HepG2 (cell line): ENCODE results near the gene SP110. TPM values are rescaled to one million over a fixed set of nuclear protein-coding genes. Genes with fewer than 3 reads are reported as not detected.
A peak's percentile ranks its signal among the peaks of the same experiment; 100 is the strongest.

Source experiments
- BRF2 ChIP-seq: sonication (generic); formaldehyde crosslinking; IDR thresholded peaks from 2 replicates; pipeline ENCODE4 v1.8.1; 2022; ENCODE audit warnings: mild to moderate bottlenecking, missing genetic modification reagents
- CEBPG ChIP-seq: IDR thresholded peaks from 2 replicates; pipeline ENCODE4 v1.6.1; 2016
- CHCHD3 ChIP-seq: sonication (generic); formaldehyde crosslinking; IDR thresholded peaks from 2 replicates; pipeline ENCODE4 v1.8.0; 2022; ENCODE audit warnings: mild to moderate bottlenecking, missing genetic modification reagents, moderate library complexity
- DR1 ChIP-seq: sonication (generic); formaldehyde crosslinking; IDR thresholded peaks from 2 replicates; pipeline ENCODE4 v1.8.0; 2021; ENCODE audit warnings: mild to moderate bottlenecking, missing genetic modification reagents, inconsistent platforms
- JUN ChIP-seq: sonication (generic); formaldehyde crosslinking; IDR thresholded peaks from 2 replicates; pipeline ENCODE4 v1.4.0; 2020; ENCODE audit warnings: mild to moderate bottlenecking, missing genetic modification reagents
- MXI1 ChIP-seq: IDR thresholded peaks from 3 replicates; pipeline ENCODE4 v1.6.1; 2012; ENCODE audit warnings: low read depth, low read length, inconsistent platforms, borderline replicate concordance
- NR2F1 ChIP-seq, 2 experiments: fragments of 450-650 bp in 1 of 2; formaldehyde crosslinking in 1 of 2; IDR thresholded peaks; 2 replicates each; pipeline versions ENCODE4 v1.5.0 to v1.6.1; 2016 to 2020; ENCODE audit warnings: mild to moderate bottlenecking in 1 of 2, missing compliant biosample characterization in 1 of 2, missing genetic modification reagents in 1 of 2, moderate library complexity in 1 of 2
- PCBP2 ChIP-seq: fragments of 200-400 bp; formaldehyde crosslinking; optimal IDR thresholded peaks from 2 replicates; pipeline ENCODE3; 2018; ENCODE audit warnings: low read length, low read depth; ENCODE audit not compliant: poor library complexity, severe bottlenecking
- POLR2AphosphoS5 ChIP-seq: IDR thresholded peaks from 2 replicates; pipeline ENCODE4 v1.6.1; 2012; ENCODE audit warnings: low read depth, low read length
- POLR2G ChIP-seq: fragments of 200-400 bp; formaldehyde crosslinking; IDR thresholded peaks from 2 replicates; pipeline ENCODE4 v1.6.1; 2018; ENCODE audit warnings: mild to moderate bottlenecking, low read depth, low read length, moderate library complexity
- PRDM10 ChIP-seq: sonication (generic); formaldehyde crosslinking; IDR thresholded peaks from 2 replicates; pipeline ENCODE4 v1.4.0; 2020; ENCODE audit warnings: low read depth, missing genetic modification reagents
- RXRB ChIP-seq: IDR thresholded peaks from 2 replicates; pipeline ENCODE4 v1.6.1; 2016; ENCODE audit warnings: borderline replicate concordance, missing genetic modification reagents, missing compliant biosample characterization
- SRF ChIP-seq: IDR thresholded peaks from 2 replicates; pipeline ENCODE4 v1.6.1; 2011; ENCODE audit warnings: mild to moderate bottlenecking, low read depth, low read length, moderate library complexity
- TARDBP ChIP-seq: sonication (generic); formaldehyde crosslinking; IDR thresholded peaks from 2 replicates; pipeline ENCODE4 v1.8.0; 2022; ENCODE audit warnings: mild to moderate bottlenecking, missing genetic modification reagents
- TBX3 ChIP-seq: fragments of 450-650 bp; IDR thresholded peaks from 2 replicates; pipeline ENCODE4 v1.6.1; 2017; ENCODE audit warnings: antibody characterized with exemption, mild to moderate bottlenecking, inconsistent platforms, borderline replicate concordance
- TCF7L2 ChIP-seq: IDR thresholded peaks from 2 replicates; pipeline ENCODE4 v1.6.1; 2011; ENCODE audit warnings: mild to moderate bottlenecking, low read depth, low read length, moderate library complexity
- ZHX2 ChIP-seq, 2 experiments: sonication (generic) in 1 of 2; formaldehyde crosslinking in 1 of 2; IDR thresholded peaks; 2 replicates each; pipeline versions ENCODE4 v1.6.1 to v1.9.0; 2014 to 2022; ENCODE audit warnings: antibody characterized with exemption in 1 of 2, borderline replicate concordance in 1 of 2, inconsistent platforms in 1 of 2, low read depth in 1 of 2, missing genetic modification reagents in 1 of 2
- ZNF691 ChIP-seq: sonication (generic); formaldehyde crosslinking; IDR thresholded peaks from 2 replicates; pipeline ENCODE4 v1.4.0; 2020; ENCODE audit warnings: missing genetic modification reagents, low read depth, mild to moderate bottlenecking, borderline replicate concordance
- ZSCAN25 ChIP-seq: sonication (generic); formaldehyde crosslinking; IDR thresholded peaks from 2 replicates; pipeline ENCODE4 v1.8.0; 2022; ENCODE audit warnings: mild to moderate bottlenecking, missing genetic modification reagents
- polyA plus RNA-seq, 8 experiments: library from polyadenylated mRNA; depleted of rRNA in 3 of 8; stranded (reverse) in 7 of 8; unstranded in 1 of 8; fragments of >200 nt; fragmentation: Illumina TruSeq in 4 of 8; extraction: Trizol in 4 of 8; gene quantifications; 2 replicates each; pipeline versions ENCODE4 v1.2.1 to v1.2.3, GENCODE V29; 2011 to 2016; ENCODE audit warnings: low read depth in 4 of 8, missing spikeins in 1 of 8, mixed read lengths in 1 of 8; ENCODE audit not compliant: insufficient read depth in 1 of 8
- total RNA-seq, 5 experiments: library from RNA; depleted of rRNA; stranded (reverse); fragments of >200 nt; fragmentation: Illumina TruSeq; extraction: Trizol; gene quantifications; 2 replicates each; pipeline ENCODE4 v1.2.3, GENCODE V29; 2016; ENCODE audit warnings: low read depth in 1 of 5

SP110 gene
- total and polyA plus RNA-seq, 2 of the 13 experiments (the other 11 are each of a cell fraction or from before 2014, with no cell fraction given), result 7.9 to 10.4 TPM

GRCh38 chr2:230160112-230160660 is 59.6 kb downstream of the SP110 start (continued):
- TF ChIP-seq PRDM10 (CRISPR knock-in tag) (no peak), BRF2 (no peak), TCF7L2 (no peak), TBX3 (no peak), SRF (no peak), RXRB (CRISPR knock-in tag) (no peak), CEBPG (CRISPR knock-in tag) (no peak), ZSCAN25 (CRISPR knock-in tag) (peak; percentile 48; the same call in 1 of the 2 replicates), CHCHD3 (CRISPR knock-in tag) (no peak), TARDBP (CRISPR knock-in tag) (no peak), PCBP2 (no peak), NR2F1 (CRISPR knock-in tag; IDR thresholded peaks at IDR 0.05) (no peak), MXI1 (no peak), DR1 (CRISPR knock-in tag) (no peak), ZHX2 (IDR thresholded peaks at IDR 0.05; ENCODE audit: low read depth) (no peak), ZHX2 (CRISPR knock-in tag; IDR thresholded peaks at IDR 0.05; ENCODE audit: borderline replicate concordance) (no peak), POLR2AphosphoS5 (no peak), JUN (no peak), ZNF691 (no peak), POLR2G (no peak)
